ENCODE results near the gene ASB2. TPM values are rescaled to one million over a fixed set of nuclear protein-coding genes. Genes with fewer than 3 reads are reported as not detected.

Gene ASB2
- polyA plus RNA-seq, 1 donor from 2014 or later = 0.26 TPM

- Histone ChIP-seq H3K9me3 (ENCODE audit: low read length) (no peaks in the 10 kb centered on the region), H3K4me2 (ENCODE audit: low read length) (no peak overlapping the region), H2AFZ (ENCODE audit: low read depth, low read length) (no peak overlapping the region), H3K36me3 (ENCODE audit: insufficient read depth, low read length) (no peaks in the 10 kb centered on the region), H3K27ac (ENCODE audit: low read length) (no peak overlapping the region), H3K79me2 (replicated peaks; ENCODE audit: insufficient read depth, low read length) (no peaks in the 10 kb centered on the region), H4K20me1 (ENCODE audit: insufficient read depth) (no peaks in the 10 kb centered on the region), H3K27me3 (ENCODE audit: insufficient read depth, low read depth, low read length) (no peaks in the 10 kb centered on the region), H3K9ac (ENCODE audit: low read length) (no peak overlapping the region), H3F3A (ENCODE audit: insufficient read depth, low read length, poor library complexity, severe bottlenecking) (no peaks in the 10 kb centered on the region), H3K9me2 (ENCODE audit: insufficient read depth, low read length) (no peaks in the 10 kb centered on the region), H3K4me3 (ENCODE audit: low read length) (no peak overlapping the region)
- no peak for TF ChIP-seq CTCF (IDR thresholded peaks at IDR 0.05; ENCODE audit: poor library complexity, severe bottlenecking)
- TF ChIP-seq RAD21 (conservative IDR thresholded peaks at IDR 0.05) = no peak
- TF ChIP-seq TAF1 (IDR thresholded peaks at IDR 0.05; ENCODE audit: low read depth) = no peak
- TF ChIP-seq REST (IDR thresholded peaks at IDR 0.05; ENCODE audit: borderline replicate concordance) = no peak
- no peak for TF ChIP-seq POLR2AphosphoS5 (IDR thresholded peaks at IDR 0.05)
- no peak for TF ChIP-seq EP300 (conservative IDR thresholded peaks at IDR 0.05; ENCODE audit: poor library complexity, severe bottlenecking)
- TF ChIP-seq MXI1 (conservative IDR thresholded peaks at IDR 0.05; ENCODE audit: poor library complexity, severe bottlenecking) = no peak
- TF ChIP-seq SMC3 (conservative IDR thresholded peaks at IDR 0.05; ENCODE audit: poor library complexity) = no peak
- TF ChIP-seq EZH2 (IDR thresholded peaks at IDR 0.05; ENCODE audit: borderline replicate concordance, insufficient read depth, low read length, poor library complexity, severe bottlenecking) = no peak
Measured at GRCh38 chr14:93991212-93991611, 14.8 kb upstream of the ASB2 start.

- no peak overlapping the region for H3K9ac ChIP-seq (ENCODE audit: low read length)
- no peaks in the 10 kb centered on the region for H3F3A ChIP-seq (ENCODE audit: insufficient read depth, low read length, poor library complexity, severe bottlenecking)
- TF ChIP-seq EZH2 (IDR thresholded peaks at IDR 0.05; ENCODE audit: borderline replicate concordance, insufficient read depth, low read length, poor library complexity, severe bottlenecking) = no peak
- TF ChIP-seq REST (IDR thresholded peaks at IDR 0.05; ENCODE audit: borderline replicate concordance) = no peak
- no peak for TF ChIP-seq RAD21 (conservative IDR thresholded peaks at IDR 0.05)
- TF ChIP-seq SMC3 (conservative IDR thresholded peaks at IDR 0.05; ENCODE audit: poor library complexity) = no peak
- TF ChIP-seq POLR2AphosphoS5 (IDR thresholded peaks at IDR 0.05) = no peak
- TF ChIP-seq EP300 (conservative IDR thresholded peaks at IDR 0.05; ENCODE audit: poor library complexity, severe bottlenecking) = no peak
- no peak for TF ChIP-seq TAF1 (IDR thresholded peaks at IDR 0.05; ENCODE audit: low read depth)
- no peak for TF ChIP-seq CTCF (IDR thresholded peaks at IDR 0.05; ENCODE audit: poor library complexity, severe bottlenecking)
- H3K4me2 ChIP-seq (ENCODE audit: low read length) = no peak overlapping the region
- no peaks in the 10 kb centered on the region for H3K9me2 ChIP-seq (ENCODE audit: insufficient read depth, low read length)
- H3K27ac ChIP-seq (ENCODE audit: low read length) = no peak overlapping the region
- H4K20me1 ChIP-seq (ENCODE audit: insufficient read depth) = no peaks in the 10 kb centered on the region
- H3K36me3 ChIP-seq (ENCODE audit: insufficient read depth, low read length) = no peaks in the 10 kb centered on the region
- H3K79me2 ChIP-seq (replicated peaks; ENCODE audit: insufficient read depth, low read length) = no peaks in the 10 kb centered on the region
- no peak overlapping the region for H3K4me3 ChIP-seq (ENCODE audit: low read length)
- no peak overlapping the region for H2AFZ ChIP-seq (ENCODE audit: low read depth, low read length)
- H3K27me3 ChIP-seq (ENCODE audit: insufficient read depth, low read depth, low read length) = no peaks in the 10 kb centered on the region
- no peaks in the 10 kb centered on the region for H3K9me3 ChIP-seq (ENCODE audit: low read length)
Measured at GRCh38 chr14:93989939-93990338, 13.6 kb upstream of the ASB2 start.
